IPS DF 4.7 (cell line): ENCODE results near the gene TUSC2.

Experiments
- DNase-seq: peaks from one replicate; pipeline ENCODE4 v3.0.0-alpha.2; 2013; ENCODE audit warnings: low spot score; ENCODE audit errors: extremely low read depth

The TUSC2 gene

DNA sequence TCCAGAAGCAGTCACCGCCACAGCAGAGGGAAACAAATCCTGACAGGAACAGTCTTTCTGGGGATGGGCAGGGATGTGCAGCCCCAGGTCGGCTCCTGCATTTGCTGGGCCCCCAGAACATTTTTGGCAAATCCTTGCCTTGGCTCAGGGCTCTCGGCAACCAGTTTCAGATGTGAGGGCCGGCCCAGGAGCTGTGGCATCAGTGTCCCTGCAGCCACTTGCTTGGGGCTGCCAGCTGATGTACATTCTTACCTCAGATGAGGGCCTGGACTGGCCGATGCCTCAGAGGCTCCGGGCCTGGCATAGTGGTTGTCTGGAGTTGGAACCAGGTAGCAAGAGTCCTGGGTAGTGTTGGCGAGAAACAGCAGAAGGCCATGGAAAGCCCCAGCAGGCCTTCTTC, 26.8 kb upstream of the TUSC2 start:
- DNase-seq: no peak

DNA sequence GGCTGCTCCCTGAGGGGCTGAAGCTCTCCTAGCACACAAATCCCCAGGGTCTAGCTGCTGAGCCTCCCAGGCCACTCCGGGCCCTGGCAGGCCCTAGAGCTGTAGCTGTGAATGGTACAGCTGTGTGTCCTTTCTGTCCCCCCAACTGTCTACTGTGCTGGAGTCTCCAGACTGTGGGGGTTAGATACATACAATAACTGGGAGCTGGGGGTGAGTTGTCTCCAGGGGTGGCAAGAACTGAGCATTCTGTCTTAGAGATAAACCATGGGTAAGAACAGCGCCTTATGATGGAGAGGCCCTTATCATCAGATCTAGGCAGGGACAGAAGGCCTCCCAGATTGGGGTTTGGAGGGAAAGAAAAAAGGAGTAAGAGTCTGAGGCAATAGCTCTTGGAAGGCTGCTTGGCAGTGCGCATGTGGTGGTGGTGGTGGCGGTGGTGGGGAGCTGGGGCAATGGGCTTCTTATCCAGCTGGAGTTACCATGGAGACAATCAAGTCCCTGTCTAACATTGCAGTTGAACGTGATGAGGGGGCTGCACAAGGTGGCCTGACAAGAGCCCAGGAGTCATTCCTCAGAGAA, 26.3 kb upstream of the TUSC2 start:
- DNase-seq: no peak

DNA sequence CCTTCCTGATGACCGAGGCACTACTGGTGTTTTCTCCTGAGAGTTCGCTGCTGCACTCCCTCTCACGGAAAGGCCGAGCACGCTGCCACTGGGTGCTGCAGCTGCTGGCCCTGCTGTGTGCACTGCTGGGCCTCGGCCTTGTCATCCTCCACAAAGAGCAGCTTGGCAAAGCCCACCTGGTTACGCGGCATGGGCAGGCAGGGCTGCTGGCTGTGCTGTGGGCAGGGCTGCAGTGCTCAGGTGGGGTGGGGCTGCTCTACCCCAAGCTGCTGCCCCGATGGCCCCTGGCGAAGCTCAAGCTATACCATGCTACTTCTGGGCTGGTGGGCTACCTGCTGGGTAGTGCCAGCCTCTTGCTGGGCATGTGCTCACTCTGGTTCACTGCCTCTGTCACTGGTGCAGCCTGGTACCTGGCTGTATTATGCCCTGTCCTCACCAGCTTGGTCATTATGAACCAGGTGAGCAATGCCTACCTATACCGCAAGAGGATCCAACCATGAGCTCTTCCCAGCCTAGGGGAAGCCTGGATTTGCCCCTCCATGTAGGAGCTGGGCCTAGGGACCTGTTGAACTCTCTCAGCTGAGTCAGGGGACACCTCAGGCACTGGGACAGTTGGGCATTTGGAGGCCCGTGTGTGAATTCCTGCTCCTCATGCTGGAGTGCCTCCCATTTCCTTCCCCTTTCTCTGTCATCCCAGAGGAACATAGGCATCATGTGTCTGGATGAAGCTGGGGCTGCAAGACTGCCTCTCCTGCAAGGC, 25.4 kb upstream of the TUSC2 start:
- DNase-seq: no peak

DNA sequence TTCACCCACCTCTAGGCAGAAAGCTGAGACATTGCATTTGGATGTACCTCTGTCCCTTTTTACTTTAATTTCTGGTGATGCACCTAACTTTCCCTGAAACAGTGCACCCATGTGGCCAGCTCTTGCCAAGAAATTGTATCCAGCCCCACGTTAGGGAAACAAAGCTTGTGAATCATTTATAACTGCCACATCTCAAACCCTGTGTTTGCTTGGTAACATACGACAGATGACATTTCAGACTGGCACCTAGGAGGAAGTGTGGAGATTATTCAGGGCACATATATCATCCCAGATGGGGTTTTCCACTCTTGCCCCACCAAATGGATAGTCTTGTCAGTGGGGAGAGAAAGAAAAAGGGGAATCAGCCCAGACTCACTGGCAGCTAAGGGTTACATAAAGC, 24.8 kb upstream of the TUSC2 start:
- no peak for DNase-seq

DNA sequence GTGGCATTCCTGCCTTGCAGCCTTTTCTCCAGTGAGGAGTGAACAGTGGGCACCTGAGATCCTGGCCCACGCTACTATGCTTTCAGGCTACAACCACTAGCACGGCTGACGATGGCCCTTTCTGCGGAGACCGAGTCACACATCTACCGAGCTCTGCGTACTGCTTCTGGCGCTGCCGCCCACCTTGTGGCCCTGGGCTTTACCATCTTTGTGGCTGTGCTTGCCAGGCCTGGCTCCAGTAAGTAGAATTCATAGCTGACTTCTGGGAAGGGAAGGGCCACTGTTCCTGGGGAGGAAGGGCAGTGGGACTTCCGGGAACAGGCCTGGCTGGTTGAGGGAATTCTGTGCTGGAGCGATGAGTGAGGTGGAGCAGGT, 23.3 kb upstream of the TUSC2 start:
- DNase-seq: no peak

DNA sequence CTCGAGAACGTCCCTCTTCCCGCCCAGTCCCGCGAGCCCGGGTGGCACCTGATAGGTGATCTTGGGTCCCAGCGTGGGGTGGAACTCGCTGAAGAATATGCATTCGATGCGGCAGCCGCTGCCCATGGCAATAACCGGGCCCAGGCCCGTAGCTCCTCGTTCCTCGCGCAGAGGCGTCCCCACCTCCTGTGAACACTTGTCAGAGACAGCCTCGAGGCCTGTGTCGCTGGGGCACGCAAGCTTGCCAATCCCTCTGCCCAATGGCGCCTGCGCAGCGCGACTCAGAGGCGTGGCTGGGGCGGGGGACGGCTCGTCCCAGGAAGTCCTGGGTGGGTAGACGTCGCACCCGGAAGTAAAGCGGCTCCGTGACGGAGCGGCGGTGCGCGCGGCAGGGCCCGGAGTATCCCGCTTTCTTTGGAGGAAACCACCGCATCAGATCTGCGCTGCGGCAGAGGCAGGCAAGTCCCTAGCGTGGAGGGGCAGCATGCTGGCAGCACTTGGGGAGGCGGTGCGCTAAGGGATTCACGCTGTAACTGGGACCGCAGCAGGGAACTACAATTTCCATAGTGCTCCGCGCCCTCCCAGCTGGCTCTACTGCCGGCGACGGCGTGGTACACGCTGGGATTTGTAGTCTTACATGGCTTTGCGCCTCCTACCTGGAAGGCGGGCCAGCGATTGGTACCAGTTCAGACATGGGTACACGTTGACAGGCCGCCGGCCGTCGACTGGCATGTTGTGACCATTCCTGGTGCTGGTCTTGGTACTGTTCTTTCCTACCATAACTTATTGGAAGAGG, 22.7 kb upstream of the TUSC2 start, which contains the start of the genes CYB561D2 and NPRL2:
Gene CYB561D2, plus strand, starts transcription at position 336 of the 796 bp plus-strand sequence. CDS start 572 bp downstream, outside the sequence.
Gene NPRL2, minus strand, starts transcription at position 249 of the 796 bp plus-strand sequence. Its CDS starts 123 bp downstream, at position 126.
- DNase-seq: peak; percentile 64

DNA sequence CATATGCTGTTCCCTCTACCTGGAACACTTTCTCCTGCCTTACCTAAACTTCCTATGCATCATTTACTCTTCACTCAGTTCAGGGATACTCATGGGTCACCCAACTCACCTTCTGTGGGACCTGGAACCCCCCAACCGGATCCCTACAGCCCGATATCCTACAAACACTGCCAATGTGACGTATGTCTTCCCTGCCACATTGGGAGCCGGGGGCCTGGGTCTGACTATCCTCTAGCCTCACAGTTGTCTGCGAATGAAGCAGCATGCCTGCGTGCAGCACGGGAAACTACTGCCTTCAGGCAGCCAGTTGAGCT, 22.1 kb upstream of the TUSC2 start:
- DNase-seq: no peak

DNA sequence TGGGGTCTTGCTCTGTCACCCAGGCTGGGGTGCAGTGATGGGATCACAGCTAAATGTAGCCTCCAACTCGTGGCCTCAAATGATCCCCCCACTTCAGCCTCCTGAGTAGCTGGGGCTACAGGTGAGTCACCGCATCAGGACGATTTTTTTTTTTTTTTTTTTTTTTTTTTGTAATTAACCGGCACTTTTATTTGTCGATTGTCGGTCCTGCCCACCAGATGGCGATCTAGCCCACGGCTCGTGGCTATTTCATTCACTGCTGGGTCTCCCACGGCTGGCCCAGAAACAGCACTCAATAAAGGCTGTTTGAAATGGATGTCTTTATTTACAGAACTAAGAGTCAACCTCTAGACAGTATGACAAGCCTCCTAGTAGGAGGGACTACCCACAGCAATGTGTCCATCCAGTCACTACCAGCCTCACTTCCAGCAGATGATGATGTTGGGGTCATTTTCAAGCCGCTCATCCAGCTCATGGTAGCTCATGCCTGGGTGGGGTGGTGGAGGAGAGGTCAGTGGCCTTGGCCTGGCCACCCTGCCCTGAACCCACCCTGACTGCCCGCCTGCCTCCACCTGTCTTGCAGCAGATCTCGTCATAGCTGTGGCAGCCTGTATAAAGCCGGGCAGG, 19.3 kb upstream of the TUSC2 start:
- DNase-seq: no peak

DNA sequence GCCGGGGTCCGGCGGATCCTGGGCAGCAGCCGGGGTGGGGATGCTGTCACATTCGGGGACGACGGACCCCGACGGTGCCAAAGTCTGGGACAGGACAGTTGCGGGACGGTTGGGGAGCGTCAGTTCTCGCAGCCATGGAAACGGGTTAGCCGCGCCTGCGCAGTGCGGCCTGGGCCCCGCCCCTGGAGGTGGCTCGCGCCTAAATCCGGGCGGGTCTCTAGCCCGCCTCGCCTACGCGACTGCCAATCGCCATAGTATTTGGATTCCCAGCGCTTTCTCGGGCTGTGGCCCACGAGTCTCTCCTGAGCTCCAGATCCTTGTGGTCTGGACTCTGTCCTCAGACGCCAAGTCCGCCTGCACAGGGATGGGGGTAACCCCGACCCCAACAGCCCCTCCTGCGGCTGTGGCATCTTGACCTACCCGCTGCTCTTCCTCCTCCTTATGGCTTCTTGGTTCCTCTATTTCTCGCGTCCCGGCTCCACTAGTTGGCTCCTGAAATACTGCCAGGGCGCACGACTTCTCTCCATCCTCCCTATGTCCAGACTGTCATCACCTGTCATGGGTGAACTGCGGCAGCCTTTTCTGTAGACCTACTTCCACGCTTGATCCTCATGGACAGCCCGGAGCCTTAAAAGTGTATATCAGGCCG, 17.7 kb upstream of the TUSC2 start, which contains the start of gene ZMYND10:
Gene ZMYND10, minus strand, starts transcription at position 147 of the 649 bp plus-strand sequence. CDS start 153 bp downstream, outside the sequence.
- DNase-seq: no peak

DNA sequence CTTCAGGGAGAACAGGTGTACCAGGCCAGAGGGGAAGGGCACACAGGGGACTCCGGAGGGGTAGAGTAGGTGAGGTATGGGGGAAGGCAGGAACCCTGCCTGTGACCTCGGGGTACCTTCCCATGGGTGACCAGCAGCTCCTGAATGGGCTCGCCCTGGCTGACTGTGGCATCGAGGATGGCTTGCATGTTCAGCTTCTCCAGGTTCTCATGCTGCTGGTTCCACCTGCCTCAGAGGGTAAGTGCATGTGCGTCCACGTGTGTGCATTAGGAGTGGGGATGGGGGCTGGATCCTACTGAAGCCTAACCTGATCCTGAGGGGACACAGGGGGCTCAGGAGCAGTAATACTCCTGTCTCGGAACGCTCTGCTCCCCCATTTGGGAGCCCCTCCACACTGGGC, 17.0 kb upstream of the TUSC2 start:
- DNase-seq: no peak

DNA sequence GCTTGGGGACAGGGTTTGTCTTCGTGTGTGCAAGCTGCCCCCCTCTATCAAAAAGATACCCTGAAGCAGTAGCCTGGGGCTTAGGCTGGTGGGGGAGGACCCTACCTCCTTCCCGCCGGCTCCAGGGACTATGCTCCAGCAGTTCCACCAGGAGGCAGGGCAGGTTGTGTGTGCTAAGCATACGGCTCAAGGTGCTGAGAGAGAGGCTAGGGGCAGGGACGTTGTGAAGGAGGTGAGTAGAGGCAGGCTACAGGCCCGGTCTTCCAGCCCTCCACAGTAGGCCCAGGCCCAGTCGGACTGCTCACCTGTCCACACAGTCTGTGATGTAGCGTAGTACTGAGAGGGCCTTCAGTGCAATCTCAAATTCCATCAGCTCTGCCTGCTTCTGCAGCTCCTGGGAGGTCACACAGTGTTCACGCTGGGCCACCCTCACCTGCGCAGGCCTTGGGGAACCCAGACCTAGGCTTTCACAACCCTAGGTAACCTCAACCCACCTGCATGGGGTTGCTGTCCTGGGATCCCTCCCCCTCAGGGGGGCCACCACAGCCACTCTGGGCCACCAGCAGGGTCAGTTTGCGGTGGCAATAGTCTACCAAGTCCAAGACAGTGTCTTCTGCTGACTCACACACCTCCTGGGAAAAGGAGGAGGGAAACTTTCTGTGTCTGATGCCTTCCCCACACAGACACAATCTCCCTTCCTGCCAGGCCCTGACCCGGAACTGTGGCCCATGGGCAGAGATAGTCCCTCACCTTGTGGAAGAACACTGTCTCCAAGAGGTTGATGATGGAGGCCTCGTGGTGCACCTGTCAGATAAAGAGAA, 15.0 kb upstream of the TUSC2 start:
- DNase-seq: no peak

DNA sequence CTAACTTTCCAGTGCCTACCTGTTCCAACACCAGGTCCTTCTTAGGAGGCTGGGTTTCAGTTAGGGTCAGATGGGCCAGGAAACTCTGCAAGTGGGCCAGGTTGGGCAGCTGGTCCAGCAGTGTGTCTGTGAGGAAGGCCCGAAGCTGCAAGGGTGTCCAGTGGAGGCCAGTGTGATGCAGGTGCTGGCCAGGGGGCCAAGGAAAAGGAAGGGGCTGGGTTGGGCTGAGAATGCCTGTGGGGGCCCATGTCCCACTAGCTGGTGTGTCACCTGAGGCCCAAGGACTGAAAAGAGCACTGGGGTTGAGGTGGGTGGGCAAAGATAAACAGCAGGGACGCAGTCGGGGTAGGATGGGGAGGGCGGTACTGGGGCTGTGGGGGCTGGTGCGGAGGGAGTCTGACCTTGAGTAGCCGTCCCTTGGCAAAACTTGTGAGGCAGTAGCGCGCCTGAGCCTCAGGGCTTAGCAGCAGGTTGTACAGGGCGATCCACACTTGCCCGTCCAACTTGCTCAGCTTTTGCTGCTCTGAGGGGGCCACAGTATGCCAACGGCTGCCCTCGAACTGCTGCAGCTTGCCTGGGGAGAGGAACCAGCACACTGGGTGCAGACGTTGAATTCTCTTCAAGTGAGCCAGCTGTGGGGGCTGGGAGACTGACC, 14.1 kb upstream of the TUSC2 start:
- DNase-seq: no peak

DNA sequence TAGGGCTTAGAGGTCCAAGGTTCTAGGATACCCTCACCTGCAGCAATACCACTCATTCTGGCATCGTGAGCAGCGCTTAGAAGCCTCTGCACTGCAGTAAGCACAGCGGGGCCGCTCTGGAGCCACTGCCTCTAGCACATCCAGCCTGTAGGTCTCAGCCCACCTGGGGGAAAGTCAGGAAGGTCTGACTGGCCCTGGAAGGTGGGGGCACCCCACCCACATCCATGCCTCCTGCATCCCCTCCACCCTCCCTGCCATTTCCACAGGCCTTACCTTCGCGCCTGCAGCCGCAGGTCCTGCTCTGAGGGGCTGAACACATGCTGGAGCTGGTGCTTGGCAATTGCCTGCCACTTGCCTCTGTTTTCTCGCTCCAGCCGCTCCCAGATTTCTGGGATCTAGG, 13.5 kb upstream of the TUSC2 start:
- DNase-seq: no peak

DNA sequence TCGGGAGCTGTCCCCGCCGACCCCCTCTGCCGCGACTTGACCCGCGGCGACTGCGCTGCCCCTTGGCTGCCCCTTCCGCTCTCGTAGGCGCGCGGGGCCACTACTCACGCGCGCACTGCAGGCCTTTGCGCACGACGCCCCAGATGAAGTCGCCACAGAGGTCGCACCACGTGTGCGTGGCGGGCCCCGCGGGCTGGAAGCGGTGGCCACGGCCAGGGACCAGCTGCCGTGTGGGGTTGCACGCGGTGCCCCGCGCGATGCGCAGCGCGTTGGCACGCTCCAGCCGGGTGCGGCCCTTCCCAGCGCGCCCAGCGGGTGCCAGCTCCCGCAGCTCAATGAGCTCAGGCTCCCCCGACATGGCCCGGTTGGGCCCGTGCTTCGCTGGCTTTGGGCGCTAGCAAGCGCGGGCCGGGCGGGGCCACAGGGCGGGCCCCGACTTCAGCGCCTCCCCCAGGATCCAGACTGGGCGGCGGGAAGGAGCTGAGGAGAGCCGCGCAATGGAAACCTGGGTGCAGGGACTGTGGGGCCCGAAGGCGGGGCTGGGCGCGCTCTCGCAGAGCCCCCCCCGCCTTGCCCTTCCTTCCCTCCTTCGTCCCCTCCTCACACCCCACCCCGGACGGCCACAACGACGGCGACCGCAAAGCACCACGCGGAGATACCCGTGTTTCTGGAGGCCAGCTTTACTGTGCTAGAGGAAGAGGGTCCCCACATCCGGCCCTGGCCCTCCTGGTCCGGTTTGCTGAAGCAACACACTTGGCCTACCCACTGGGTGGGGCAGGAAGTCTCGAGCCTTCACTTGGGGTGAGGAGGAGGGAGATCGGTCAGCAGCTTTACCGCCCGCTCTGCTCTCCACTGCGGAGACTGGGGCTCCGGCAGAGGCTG, 12.7 kb upstream of the TUSC2 start, which contains the start of gene RASSF1:
Gene RASSF1, minus strand, starts transcription at position 389 of the 882 bp plus-strand sequence. Its CDS starts 31 bp downstream, at position 358.
- DNase-seq: no peak

DNA sequence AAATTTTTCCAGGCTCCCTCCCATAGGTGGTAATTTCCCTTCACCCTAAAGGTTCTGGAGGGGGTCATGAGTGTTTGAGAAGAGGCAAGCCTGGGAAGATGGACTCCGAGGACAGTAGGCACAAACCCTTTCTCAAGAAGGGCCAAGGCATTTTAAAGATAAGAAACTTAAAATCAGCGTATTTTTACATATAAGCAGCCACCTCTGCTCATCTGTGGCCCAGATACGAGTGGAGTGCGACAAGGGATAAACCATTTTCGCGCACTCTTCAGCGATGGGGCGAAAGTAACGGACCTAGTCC, 12.1 kb upstream of the TUSC2 start:
- no peak for DNase-seq

DNA sequence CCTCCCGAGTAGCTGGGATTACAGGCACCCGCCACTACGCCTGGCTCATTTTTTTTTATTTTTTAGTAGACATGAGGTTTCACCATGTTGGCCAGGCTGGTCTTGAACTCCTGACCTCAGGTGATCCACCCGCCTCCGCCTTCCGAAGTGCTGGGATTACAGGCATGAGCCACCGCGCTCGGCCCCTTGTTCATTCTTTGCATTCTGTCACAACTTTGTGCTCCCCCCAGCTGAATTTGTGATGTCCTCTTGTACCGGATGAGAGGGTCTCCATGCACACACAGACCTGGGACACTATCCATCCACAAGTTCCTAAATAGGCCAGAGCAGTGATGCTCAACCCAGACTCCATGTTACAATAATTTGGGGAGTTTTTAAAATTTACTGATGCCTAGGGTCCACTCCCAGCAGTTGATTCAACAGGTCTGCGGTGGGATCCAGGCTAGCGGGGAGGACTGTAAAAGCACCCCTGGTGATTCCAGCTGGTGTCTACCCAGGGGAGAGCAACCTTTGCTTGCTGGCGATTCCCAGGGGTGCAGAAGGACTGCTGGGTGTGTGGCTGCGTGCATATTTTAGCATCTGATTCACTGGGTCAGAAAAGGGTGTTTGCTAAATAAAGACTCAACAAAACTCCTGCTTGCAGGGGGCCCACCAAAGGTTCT, 11.6 kb upstream of the TUSC2 start:
- DNase-seq: no peak

DNA sequence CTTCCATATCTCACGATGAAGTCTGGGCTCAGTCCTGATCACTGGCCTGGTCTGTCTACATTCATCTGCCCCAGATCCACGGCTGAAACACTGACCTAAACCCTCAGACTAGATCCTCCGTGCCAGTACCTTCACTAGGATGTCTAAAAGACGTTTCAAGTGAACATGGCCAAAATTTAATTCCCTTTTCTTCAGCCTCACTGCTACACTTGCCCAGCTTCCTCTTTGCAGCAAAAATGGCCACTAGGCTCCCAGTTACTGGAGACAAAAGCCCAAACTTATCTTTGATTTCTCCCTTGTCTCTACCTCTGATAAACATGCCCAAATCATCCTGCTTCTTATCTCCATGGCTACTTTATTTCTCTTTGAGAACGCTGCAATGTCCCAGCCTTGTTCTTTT, 10.9 kb upstream of the TUSC2 start:
- no peak for DNase-seq

DNA sequence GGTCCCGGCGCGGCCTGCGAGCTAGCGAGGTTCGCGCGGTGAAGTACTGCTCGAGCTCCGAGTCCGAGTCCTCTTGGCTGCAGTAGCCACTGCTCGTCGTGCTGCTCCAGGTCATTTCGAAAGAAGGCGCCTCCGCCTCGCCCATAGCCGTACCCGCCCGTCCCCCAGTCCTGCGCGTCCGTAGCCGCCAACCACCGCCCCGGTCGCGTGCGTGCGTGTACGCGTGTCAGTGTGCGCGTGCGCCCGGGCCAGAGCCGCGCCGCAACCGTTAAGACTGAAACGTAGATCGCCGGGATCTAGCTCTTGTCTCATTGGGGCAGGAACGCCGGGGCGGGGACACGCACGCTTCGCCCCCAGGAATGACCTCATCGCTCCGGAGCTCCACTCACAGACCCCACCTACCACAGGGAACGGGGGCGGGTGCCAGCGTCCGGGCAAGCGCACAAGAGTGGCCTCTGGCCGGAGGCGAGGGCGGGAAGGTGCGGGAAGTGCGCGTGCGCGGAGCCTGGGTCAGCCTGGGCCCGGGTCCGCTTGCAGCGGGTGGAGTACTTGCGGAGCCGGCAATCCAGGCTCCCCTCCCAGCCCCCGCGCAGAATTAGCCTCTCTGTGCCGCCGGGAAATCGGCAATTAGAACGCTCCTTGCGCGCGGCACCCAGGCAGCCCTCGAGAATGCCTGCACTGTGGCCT, 9.3 kb upstream of the TUSC2 start:
- DNase-seq: no peak
